ENCODE measurements around the gene LGSN. TPM values are rescaled to one million over a fixed set of nuclear protein-coding genes. Genes with fewer than 3 reads are reported as not detected.

Gene LGSN
- total and polyA plus RNA-seq, 2 donors (not counting 3 experiments of a cell fraction or from before 2014, with no cell fraction given), result not detected

DNA sequence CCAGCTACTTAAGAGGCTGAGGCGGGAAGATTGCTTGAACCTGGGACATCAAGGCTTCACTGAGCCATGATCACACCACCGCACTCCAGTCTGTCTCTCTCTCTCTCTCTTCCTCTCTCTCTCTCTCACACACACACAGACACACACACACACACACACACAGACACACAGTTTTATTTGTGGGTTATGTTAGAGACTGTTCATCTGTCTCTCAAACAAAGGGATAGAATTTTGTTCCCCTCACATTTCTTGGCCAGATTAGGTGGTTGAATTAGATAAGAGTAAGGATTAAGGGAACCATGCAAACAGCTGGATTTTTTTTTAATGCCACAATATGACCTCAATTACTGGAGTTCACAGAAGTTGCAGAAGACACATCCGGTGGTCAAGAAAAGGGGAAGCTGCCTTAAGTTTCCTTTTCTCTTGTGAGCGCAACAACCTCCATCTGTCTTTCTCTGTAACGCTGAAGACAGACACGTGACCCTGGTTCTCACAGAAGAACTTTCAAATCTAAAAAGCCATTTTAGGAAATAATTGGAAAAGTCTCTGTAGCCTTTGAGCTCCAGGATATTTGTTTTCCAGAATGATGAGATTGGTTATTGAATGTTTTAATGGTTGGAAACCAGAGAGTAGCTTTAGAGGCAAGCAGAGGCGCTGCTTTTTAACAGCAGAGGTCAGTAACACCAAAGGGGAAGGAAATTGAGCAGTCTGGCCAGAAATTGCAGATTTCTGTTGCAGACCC is 32.9 kb upstream of the LGSN start:
- no TSS peak for BruUV-seq (replicated peaks)
- DNase-seq (ENCODE audit: low read depth, low spot score) (peak; percentile 27), FAIRE-seq (no peak)
- H3K9me1 ChIP-seq (replicated peaks; ENCODE audit: control insufficient read depth, extremely low read depth, insufficient read depth, low read length), result no peaks in the 10 kb centered on the region
- H3K79me2 ChIP-seq (ENCODE audit: control insufficient read depth, insufficient read depth, low read length), result no peaks in the 10 kb centered on the region
- no peaks in the 10 kb centered on the region for H3K36me3 ChIP-seq (ENCODE audit: control insufficient read depth in 2 of 2, extremely low read depth in 1 of 2, insufficient read depth in 2 of 2, low read length in 2 of 2)
- H2AFZ ChIP-seq (ENCODE audit: low read depth, low read length), result peak overlapping the region; percentile 69
- H3K27ac ChIP-seq (ENCODE audit: insufficient read depth, low read depth, low read length), result no peak overlapping the region
- ChIA-PET CTCF (interaction anchor here (0.6 to 7.6 kb wide), 26 partner anchors 30 to 978 kb away, joined by 3 to 183 read pairs (median 4); partner anchors contain the start of gene PHF3), POLR2A (interaction anchor here (1.0 kb wide), 1 partner anchor 454 kb away, joined by 3 read pairs; no protein-coding TSS in a partner anchor)
- H3K27me3 ChIP-seq (ENCODE audit: control insufficient read depth in 2 of 2, insufficient read depth in 2 of 2, low read length in 2 of 2), result no peaks in the 10 kb centered on the region
- peaks cover 26% of the 10 kb centered on the region for H3K4me1 ChIP-seq (ENCODE audit: control insufficient read depth, extremely low read depth, insufficient read depth, low read length)
- dilution Hi-C loops (cut with MboI; ENCODE audit: extremely low pct_ligation_motif_present, low sequenced_read_pairs) (no loop called here), intact Hi-C loops (cut with micrococcal nuclease) (loop anchor here (1.0 to 2.0 kb wide), 4 partner anchors 221 to 450 kb away; no protein-coding TSS in a partner anchor)
- no peaks in the 10 kb centered on the region for H3K9me3 ChIP-seq (replicated peaks; ENCODE audit: control insufficient read depth, insufficient read depth, low read length)
- no peak overlapping the region for H3K4me3 ChIP-seq (replicated peaks in 1 of 3; ENCODE audit: insufficient read depth in 1 of 3, low read depth in 1 of 3, low read length in 3 of 3)
- no peak overlapping the region for H3K9ac ChIP-seq (replicated peaks; ENCODE audit: extremely low read depth, insufficient read depth, low read length)
- peak overlapping the region; percentile 51 for H3K4me2 ChIP-seq (ENCODE audit: insufficient read depth, low read length)
- no peaks in the 10 kb centered on the region for H4K20me1 ChIP-seq (replicated peaks; ENCODE audit: control insufficient read depth, extremely low read depth, insufficient read depth, low read length)
- TF ChIP-seq POLR2AphosphoS5 (IDR thresholded peaks at IDR 0.05; ENCODE audit: insufficient read depth, low read depth, low read length), result no peak
- TF ChIP-seq, protein P1, sequence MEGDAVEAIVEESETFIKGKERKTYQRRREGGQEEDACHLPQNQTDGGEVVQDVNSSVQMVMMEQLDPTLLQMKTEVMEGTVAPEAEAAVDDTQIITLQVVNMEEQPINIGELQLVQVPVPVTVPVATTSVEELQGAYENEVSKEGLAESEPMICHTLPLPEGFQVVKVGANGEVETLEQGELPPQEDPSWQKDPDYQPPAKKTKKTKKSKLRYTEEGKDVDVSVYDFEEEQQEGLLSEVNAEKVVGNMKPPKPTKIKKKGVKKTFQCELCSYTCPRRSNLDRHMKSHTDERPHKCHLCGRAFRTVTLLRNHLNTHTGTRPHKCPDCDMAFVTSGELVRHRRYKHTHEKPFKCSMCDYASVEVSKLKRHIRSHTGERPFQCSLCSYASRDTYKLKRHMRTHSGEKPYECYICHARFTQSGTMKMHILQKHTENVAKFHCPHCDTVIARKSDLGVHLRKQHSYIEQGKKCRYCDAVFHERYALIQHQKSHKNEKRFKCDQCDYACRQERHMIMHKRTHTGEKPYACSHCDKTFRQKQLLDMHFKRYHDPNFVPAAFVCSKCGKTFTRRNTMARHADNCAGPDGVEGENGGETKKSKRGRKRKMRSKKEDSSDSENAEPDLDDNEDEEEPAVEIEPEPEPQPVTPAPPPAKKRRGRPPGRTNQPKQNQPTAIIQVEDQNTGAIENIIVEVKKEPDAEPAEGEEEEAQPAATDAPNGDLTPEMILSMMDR (IDR thresholded peaks at IDR 0.05; ENCODE audit: extremely low read depth in 1 of 2, insufficient read depth in 1 of 2, low read depth in 1 of 2, low read length in 2 of 2), result peak in 1 of 2 donors; percentile 17

DNA sequence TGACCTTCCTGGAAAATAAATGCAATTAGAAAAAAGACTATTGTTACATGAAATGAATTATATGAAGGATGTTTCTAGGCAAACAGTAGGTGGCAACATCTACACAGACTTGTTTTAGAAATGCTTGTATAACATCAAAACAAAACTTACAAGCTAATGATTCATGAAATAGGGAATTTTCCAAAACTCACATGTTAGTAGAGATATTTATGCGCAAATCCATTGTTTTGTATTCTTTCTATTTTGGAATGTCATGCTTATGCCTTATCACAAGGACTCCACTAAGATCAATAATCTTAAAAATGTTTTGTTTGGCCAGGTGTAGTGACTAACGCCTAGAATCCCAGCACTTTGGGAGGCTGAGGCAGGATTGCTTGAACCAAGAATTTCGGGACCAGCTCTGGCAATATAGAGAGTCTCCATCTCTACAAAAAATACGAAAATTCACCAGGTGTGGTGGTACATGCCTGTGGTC is 32.3 kb upstream of the LGSN start:
- Histone ChIP-seq H3K9me3 (replicated peaks; ENCODE audit: control insufficient read depth, insufficient read depth, low read length) (no peaks in the 10 kb centered on the region), H3K27me3 (ENCODE audit: control insufficient read depth in 2 of 2, insufficient read depth in 2 of 2, low read length in 2 of 2) (no peaks in the 10 kb centered on the region), H3K9ac (replicated peaks; ENCODE audit: extremely low read depth, insufficient read depth, low read length) (no peak overlapping the region), H4K20me1 (replicated peaks; ENCODE audit: control insufficient read depth, extremely low read depth, insufficient read depth, low read length) (no peaks in the 10 kb centered on the region), H3K4me1 (ENCODE audit: control insufficient read depth, extremely low read depth, insufficient read depth, low read length) (peaks cover 30% of the 10 kb centered on the region), H3K79me2 (ENCODE audit: control insufficient read depth, insufficient read depth, low read length) (no peaks in the 10 kb centered on the region), H3K4me3 (replicated peaks in 1 of 3; ENCODE audit: insufficient read depth in 1 of 3, low read depth in 1 of 3, low read length in 3 of 3) (no peak overlapping the region), H3K4me2 (ENCODE audit: insufficient read depth, low read length) (no peak overlapping the region), H2AFZ (ENCODE audit: low read depth, low read length) (no peak overlapping the region), H3K36me3 (ENCODE audit: control insufficient read depth in 2 of 2, extremely low read depth in 1 of 2, insufficient read depth in 2 of 2, low read length in 2 of 2) (no peaks in the 10 kb centered on the region), H3K9me1 (replicated peaks; ENCODE audit: control insufficient read depth, extremely low read depth, insufficient read depth, low read length) (no peaks in the 10 kb centered on the region), H3K27ac (ENCODE audit: insufficient read depth, low read depth, low read length) (no peak overlapping the region)
- CTCF ChIA-PET, result interaction anchor here (0.6 to 7.6 kb wide), 24 partner anchors 29 to 979 kb away, joined by 3 to 183 read pairs (median 5); partner anchors contain the start of gene PHF3
- POLR2A ChIA-PET, result interaction anchor here (1.0 kb wide), 1 partner anchor 454 kb away, joined by 3 read pairs; no protein-coding TSS in a partner anchor
- no TSS peak for BruUV-seq (replicated peaks)
- intact Hi-C loops (cut with micrococcal nuclease) (loop anchor here (1.0 to 2.0 kb wide), 4 partner anchors 221 to 451 kb away; no protein-coding TSS in a partner anchor), dilution Hi-C loops (cut with MboI; ENCODE audit: extremely low pct_ligation_motif_present, low sequenced_read_pairs) (no loop called here)
- FAIRE-seq (no peak), DNase-seq (ENCODE audit: low read depth, low spot score) (peak; percentile 54)
- no peak for TF ChIP-seq POLR2A (IDR thresholded peaks at IDR 0.05; ENCODE audit: low read depth, low read length)
- TF ChIP-seq, protein P1 (IDR thresholded peaks at IDR 0.05; ENCODE audit: extremely low read depth in 1 of 2, insufficient read depth in 1 of 2, low read depth in 1 of 2, low read length in 2 of 2), result peak in 1 of 2 donors; percentile 12
